Stomach (tissue), 4 donors: ENCODE results near the gene SLC9A4.

Source experiments
- CTCF ChIP-seq, 7 experiments: fragments of 450-650 bp in 4 of 7; fragments of 200-600 bp in 3 of 7; sonication (generic) in 3 of 7; IDR thresholded peaks; one replicate each; pipeline ENCODE4 v1.5.1; 2016 to 2019; ENCODE audit warnings: antibody characterized with exemption in 7 of 7, control low read depth in 2 of 7, mild to moderate bottlenecking in 1 of 7
- EP300 ChIP-seq: sonication (generic); formaldehyde crosslinking; IDR thresholded peaks from one replicate; pipeline ENCODE4 v1.6.1; 2017; ENCODE audit warnings: antibody characterized with exemption
- POLR2A ChIP-seq, 4 donors: fragments of 450-650 bp; IDR thresholded peaks; one replicate each; pipeline ENCODE4 v1.6.1; 2016; ENCODE audit warnings: antibody characterized with exemption in 4 of 4, control low read depth in 2 of 4, mild to moderate bottlenecking in 1 of 4, moderate library complexity in 1 of 4
- POLR2AphosphoS5 ChIP-seq, 3 donors: sonication (generic); formaldehyde crosslinking; IDR thresholded peaks; one replicate each; pipeline ENCODE4 v1.6.1; 2016; ENCODE audit warnings: antibody characterized with exemption in 3 of 3

DNA sequence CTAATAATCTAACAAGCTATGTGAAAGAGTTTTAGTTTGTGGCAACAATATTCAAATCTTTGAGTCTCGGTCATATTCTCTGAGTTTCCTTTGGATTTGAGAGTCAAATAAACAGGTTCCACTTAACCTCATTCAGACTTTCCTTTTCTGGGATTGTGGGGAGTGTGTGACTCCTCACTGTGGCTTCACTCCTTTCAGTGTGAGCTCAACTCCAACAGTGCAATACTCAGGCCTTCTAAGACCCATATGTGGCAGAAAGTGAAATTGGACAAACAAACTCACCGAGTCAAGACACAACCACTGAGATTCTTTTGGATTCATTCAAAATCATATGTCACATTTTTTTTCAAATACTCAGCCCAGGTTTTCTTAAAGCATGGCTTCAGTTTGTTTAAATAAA is 25.4 kb downstream of the SLC9A4 start:
- no peak for TF ChIP-seq CTCF (IDR thresholded peaks at IDR 0.05)
- TF ChIP-seq POLR2AphosphoS5 (IDR thresholded peaks at IDR 0.05) = no peak
- no peak for TF ChIP-seq POLR2A (IDR thresholded peaks at IDR 0.05)
- no peak for TF ChIP-seq EP300
